Natural killer cell (primary cell): ENCODE data around the gene MAP4K2. TPM values are rescaled to one million over a fixed set of nuclear protein-coding genes. Genes with fewer than 3 reads are reported as not detected.

Source experiments
- ATAC-seq, 3 donors: fragments of 150-1000 bp in 2 of 3; fragments of 200-7000 bp in 1 of 3; cut with Tn5 transposase; 1 replicate in 1 of 3; 2 replicates in 2 of 3; pipeline ENCODE4 v1.10.0; 2021; ENCODE audit warnings: mild to moderate bottlenecking in 2 of 3, moderate library complexity in 2 of 3
- DNase-seq, 2 donors: peaks; one replicate each; pipeline versions ENCODE4 v3.0.0 to v3.0.0-alpha.2; 2013 to 2021; ENCODE audit warnings: mixed read lengths in 1 of 2
- H3K27ac ChIP-seq: one replicate; pipeline ENCODE4 v1.5.1; 2013; ENCODE audit warnings: mild to moderate bottlenecking, low read length
- H3K27me3 ChIP-seq: one replicate; pipeline ENCODE4 v1.6.1; 2013; ENCODE audit warnings: low read length; ENCODE audit not compliant: control insufficient read depth, insufficient read depth
- H3K36me3 ChIP-seq: one replicate; pipeline ENCODE4 v1.6.1; 2013; ENCODE audit warnings: low read length; ENCODE audit not compliant: control insufficient read depth, insufficient read depth
- H3K4me1 ChIP-seq: one replicate; pipeline ENCODE4 v1.6.1; 2013; ENCODE audit warnings: low read length; ENCODE audit not compliant: control insufficient read depth, insufficient read depth
- H3K4me3 ChIP-seq: one replicate; pipeline ENCODE4 v1.5.1; 2013; ENCODE audit warnings: low read length
- H3K9me3 ChIP-seq: one replicate; pipeline ENCODE4 v1.6.1; 2013; ENCODE audit warnings: low read length; ENCODE audit not compliant: control insufficient read depth, insufficient read depth
- H3K27ac Mint-ChIP-seq, 2 donors: one replicate each; pipeline ENCODE4 v1.8.0; 2022; ENCODE audit warnings: mild to moderate bottlenecking in 2 of 2, mixed read lengths in 2 of 2, moderate library complexity in 1 of 2
- H3K27me3 Mint-ChIP-seq, 2 donors: one replicate each; pipeline ENCODE4 v1.8.0; 2022; ENCODE audit warnings: low read depth in 2 of 2, mixed read lengths in 2 of 2
- H3K36me3 Mint-ChIP-seq: one replicate; pipeline ENCODE4 v1.8.0; 2022; ENCODE audit warnings: mixed read lengths
- H3K4me1 Mint-ChIP-seq, 2 donors: one replicate each; pipeline ENCODE4 v1.8.0; 2022; ENCODE audit warnings: mixed read lengths in 2 of 2
- H3K4me3 Mint-ChIP-seq: one replicate; pipeline ENCODE4 v1.8.0; 2022; ENCODE audit warnings: mild to moderate bottlenecking, moderate library complexity, mixed read lengths
- H3K9me3 Mint-ChIP-seq, 2 donors: one replicate each; pipeline ENCODE4 v1.8.0; 2022; ENCODE audit warnings: mixed read lengths in 2 of 2
- CTCF ChIP-seq: fragments of 200-600 bp; IDR thresholded peaks from one replicate; pipeline ENCODE4 v1.8.0; 2022; ENCODE audit warnings: antibody characterized with exemption
- WGBS: methylation state at CpG from one replicate; pipeline ENCODE4 v1.1.7; 2013; ENCODE audit warnings: missing lambda C conversion rate; ENCODE audit not compliant: insufficient coverage; 5-methylcytosine and 5-hydroxymethylcytosine counted together
- intact Hi-C: fragments of 100-400 bp; cut with micrococcal nuclease; formaldehyde crosslinking; loops from one replicate; pipeline ENCODE4 v1.14.2; 2022
- total RNA-seq, 4 donors: library from RNA; stranded (reverse); fragments of 120-200 nt in 1 of 4; gene quantifications; one replicate each; pipeline versions ENCODE4 v1.2.3 to v1.2.4, GENCODE V29; 2013 to 2022

Gene MAP4K2
- total RNA-seq, 3 donors from 2014 or later (not counting 1 experiment from before 2014, with no cell fraction given), result 38.3 to 40.6 (median 38.7) TPM

GRCh38 chr11:64834031-64834722 is 31.2 kb upstream of the MAP4K2 start:
- Mint-ChIP-seq H3K36me3 (no peaks in the 10 kb centered on the region), H3K9me3 (no peaks in the 10 kb centered on the region), H3K27ac (no peak overlapping the region), H3K27me3 (no peaks in the 10 kb centered on the region), H3K4me1 (peaks cover 3 to 4% of the 10 kb centered on the region in 2 donors), H3K4me3 (no peak overlapping the region)
- no peaks in the 10 kb centered on the region for H3K27me3 ChIP-seq
- no peak overlapping the region for H3K27ac ChIP-seq
- WGBS, result 95% methylated on average over 25 of the region's 25 CpGs
- no peak overlapping the region for H3K4me3 ChIP-seq
- H3K4me1 ChIP-seq, result peaks cover 15% of the 10 kb centered on the region
- no peak for ATAC-seq
- no peaks in the 10 kb centered on the region for H3K9me3 ChIP-seq
- DNase-seq, result no peak
- intact Hi-C loops, result no loop called here
- no peaks in the 10 kb centered on the region for H3K36me3 ChIP-seq
- TF ChIP-seq CTCF, result no peak

GRCh38 chr11:64833509-64833908 is 30.5 kb upstream of the MAP4K2 start:
- ATAC-seq (no peak), DNase-seq (no peak)
- H3K27ac Mint-ChIP-seq, result no peak overlapping the region

GRCh38 chr11:64833198-64833502 is 30.1 kb upstream of the MAP4K2 start:
- no peak overlapping the region for H3K27ac Mint-ChIP-seq

More at GRCh38 chr11:64833509-64833908, 30.5 kb upstream of the MAP4K2 start:
- no peaks in the 10 kb centered on the region for H3K27me3 Mint-ChIP-seq
- Histone ChIP-seq H3K36me3 (no peaks in the 10 kb centered on the region), H3K27me3 (no peaks in the 10 kb centered on the region), H3K9me3 (no peaks in the 10 kb centered on the region), H3K4me3 (no peak overlapping the region), H3K4me1 (peaks cover 15% of the 10 kb centered on the region), H3K27ac (no peak overlapping the region)
- intact Hi-C loops, result no loop called here
- H3K36me3 Mint-ChIP-seq, result no peaks in the 10 kb centered on the region
- no peak for TF ChIP-seq CTCF
- H3K9me3 Mint-ChIP-seq, result no peaks in the 10 kb centered on the region
- no peak overlapping the region for H3K4me3 Mint-ChIP-seq
- WGBS, result 88% methylated on average over 10 of the region's 10 CpGs
- peaks cover 3 to 4% of the 10 kb centered on the region in 2 donors for H3K4me1 Mint-ChIP-seq

More at GRCh38 chr11:64833198-64833502, 30.1 kb upstream of the MAP4K2 start:
- Histone ChIP-seq H3K27ac (no peak overlapping the region), H3K27me3 (no peaks in the 10 kb centered on the region), H3K9me3 (no peaks in the 10 kb centered on the region), H3K4me3 (no peak overlapping the region), H3K36me3 (no peaks in the 10 kb centered on the region), H3K4me1 (peaks cover 15% of the 10 kb centered on the region)
- no peak overlapping the region for H3K4me3 Mint-ChIP-seq
- no peaks in the 10 kb centered on the region for H3K9me3 Mint-ChIP-seq
- ATAC-seq (no peak), DNase-seq (no peak)
- WGBS, result 98% methylated on average over 12 of the region's 12 CpGs
- no peaks in the 10 kb centered on the region for H3K36me3 Mint-ChIP-seq
- no peak for TF ChIP-seq CTCF
- intact Hi-C loops, result no loop called here
- no peaks in the 10 kb centered on the region for H3K27me3 Mint-ChIP-seq
- H3K4me1 Mint-ChIP-seq, result peaks cover 3 to 4% of the 10 kb centered on the region in 2 donors
